AG09309 (cell line): ENCODE data around the gene PRELID3B.

Source experiments
- DNase-seq: peaks from one replicate; pipeline ENCODE4 v3.0.0-alpha.2; 2010; ENCODE audit warnings: low read depth
- H3K4me3 ChIP-seq: 2 replicates; pipeline ENCODE4 v1.5.1; 2011; ENCODE audit warnings: mild to moderate bottlenecking, low read depth, low read length, moderate library complexity; ENCODE audit not compliant: control insufficient read depth
- TF ChIP-seq, protein P1 (sequence below): IDR thresholded peaks from 2 replicates; pipeline ENCODE4 v1.5.1; 2011; ENCODE audit warnings: mild to moderate bottlenecking, low read depth, low read length, inconsistent platforms; ENCODE audit not compliant: insufficient read depth, control insufficient read depth; ENCODE audit errors: missing control alignments

The PRELID3B gene

DNA sequence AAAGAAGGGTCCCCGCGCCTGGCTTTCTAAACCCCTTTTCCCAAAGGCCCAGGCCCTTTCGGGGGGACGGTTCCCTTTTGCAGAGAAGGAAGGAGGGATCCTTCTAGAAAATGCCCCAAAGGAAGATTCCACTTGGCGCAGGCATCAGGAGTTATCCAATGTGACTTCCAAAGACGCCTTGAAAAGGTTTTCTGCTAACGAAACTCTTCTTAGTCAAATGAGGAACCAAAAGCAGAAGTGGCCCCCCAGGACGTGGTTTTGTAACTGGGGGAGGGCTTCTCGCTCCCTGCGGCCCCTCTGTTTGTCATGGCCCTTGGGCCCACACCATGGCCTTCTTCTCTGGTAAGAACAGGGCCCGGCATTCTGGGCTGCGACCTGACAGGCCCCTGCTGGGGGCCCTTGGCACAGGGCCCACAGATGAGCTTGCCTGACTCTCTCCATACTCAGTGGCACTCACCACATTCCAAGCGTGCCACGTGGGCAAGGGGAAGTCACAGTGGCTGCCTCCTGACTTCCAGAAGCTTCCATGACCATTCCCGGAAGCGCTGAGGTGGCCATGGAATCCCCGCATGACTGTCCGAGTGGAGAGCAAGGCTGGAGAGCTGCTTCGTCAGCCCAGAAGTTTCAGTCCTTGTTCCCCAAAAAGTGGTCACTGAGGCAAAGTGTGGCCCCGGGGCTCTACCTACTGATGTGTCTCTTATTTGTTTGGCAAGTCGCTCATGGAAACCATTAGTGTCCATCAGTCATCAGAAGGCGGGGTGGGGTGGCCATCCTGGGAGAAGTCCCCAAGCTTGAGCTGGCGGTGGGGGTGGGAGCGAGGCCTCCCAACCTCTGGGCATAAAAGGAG lies 34.7 kb downstream of the PRELID3B start:
- H3K4me3 ChIP-seq, result no peak overlapping the region
- TF ChIP-seq, protein P1, sequence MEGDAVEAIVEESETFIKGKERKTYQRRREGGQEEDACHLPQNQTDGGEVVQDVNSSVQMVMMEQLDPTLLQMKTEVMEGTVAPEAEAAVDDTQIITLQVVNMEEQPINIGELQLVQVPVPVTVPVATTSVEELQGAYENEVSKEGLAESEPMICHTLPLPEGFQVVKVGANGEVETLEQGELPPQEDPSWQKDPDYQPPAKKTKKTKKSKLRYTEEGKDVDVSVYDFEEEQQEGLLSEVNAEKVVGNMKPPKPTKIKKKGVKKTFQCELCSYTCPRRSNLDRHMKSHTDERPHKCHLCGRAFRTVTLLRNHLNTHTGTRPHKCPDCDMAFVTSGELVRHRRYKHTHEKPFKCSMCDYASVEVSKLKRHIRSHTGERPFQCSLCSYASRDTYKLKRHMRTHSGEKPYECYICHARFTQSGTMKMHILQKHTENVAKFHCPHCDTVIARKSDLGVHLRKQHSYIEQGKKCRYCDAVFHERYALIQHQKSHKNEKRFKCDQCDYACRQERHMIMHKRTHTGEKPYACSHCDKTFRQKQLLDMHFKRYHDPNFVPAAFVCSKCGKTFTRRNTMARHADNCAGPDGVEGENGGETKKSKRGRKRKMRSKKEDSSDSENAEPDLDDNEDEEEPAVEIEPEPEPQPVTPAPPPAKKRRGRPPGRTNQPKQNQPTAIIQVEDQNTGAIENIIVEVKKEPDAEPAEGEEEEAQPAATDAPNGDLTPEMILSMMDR, result no peak
- no peak for DNase-seq

DNA sequence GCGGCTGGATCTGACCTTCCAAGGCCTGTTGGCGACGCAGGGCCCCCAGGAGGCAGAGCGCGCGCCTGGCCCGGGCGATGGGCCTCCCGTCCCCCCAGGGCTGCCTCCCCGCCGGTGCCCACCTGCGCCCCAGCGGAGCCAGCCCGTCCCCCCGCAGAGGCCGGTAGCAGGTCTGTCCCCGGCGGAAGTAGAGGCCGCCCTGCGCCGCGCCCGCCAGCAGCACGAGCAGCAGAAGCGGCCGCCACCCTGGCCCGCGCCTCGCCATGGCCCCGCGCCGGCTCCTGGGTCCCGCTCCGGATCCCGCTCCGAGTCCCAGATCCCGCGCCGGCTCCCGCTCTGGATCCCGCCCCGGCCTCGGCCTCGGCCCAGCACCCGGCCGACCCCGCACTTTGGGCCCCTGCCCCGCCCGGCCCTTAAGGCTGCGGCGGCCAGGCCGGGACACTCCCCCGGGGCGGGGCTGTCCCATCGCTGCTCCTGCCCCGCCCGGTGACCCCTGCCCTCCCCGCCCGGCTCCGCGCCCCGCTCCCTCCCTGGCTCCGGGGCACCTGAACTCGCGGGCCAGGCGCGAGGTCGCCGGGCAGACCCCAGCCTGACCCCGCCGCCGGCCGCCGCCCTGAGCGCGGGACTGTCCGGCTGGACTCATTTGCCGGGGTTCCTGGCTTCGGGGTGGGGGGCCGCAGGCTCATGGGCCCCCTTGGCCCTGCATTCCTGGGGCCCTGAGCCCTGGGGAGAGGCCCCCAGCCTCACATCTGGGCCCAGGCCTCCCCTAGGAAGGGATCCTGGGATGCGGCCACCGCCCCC lies 35.5 kb downstream of the PRELID3B start, which contains the start of gene CTSZ:
TSS of gene CTSZ (minus strand) at position 391 of the 801 bp plus-strand sequence. CDS start at position 265, 126 bp downstream.
- TF ChIP-seq, protein P1, result no peak
- DNase-seq, result no peak
- peak within 1 kb of the TSS; percentile 96 for H3K4me3 ChIP-seq

- DNase-seq, result no peak
- TF ChIP-seq, protein P1, result no peak
- H3K4me3 ChIP-seq, result peak overlapping the region; percentile 96
These were observed 36.3 kb downstream of the PRELID3B start for GRCh38 chr20:59006167-59006863.

GRCh38 chr20:59005523-59006166 lies 36.9 kb downstream of the PRELID3B start:
- TF ChIP-seq, protein P1, result no peak
- peak overlapping the region; percentile 96 for H3K4me3 ChIP-seq

GRCh38 chr20:59004763-59005522 lies 37.6 kb downstream of the PRELID3B start:
- TF ChIP-seq, protein P1, result no peak
- no peak for DNase-seq
- H3K4me3 ChIP-seq, result peak overlapping the region; percentile 96

More at GRCh38 chr20:59005523-59006166, 36.9 kb downstream of the PRELID3B start:
- DNase-seq, result no peak

DNA sequence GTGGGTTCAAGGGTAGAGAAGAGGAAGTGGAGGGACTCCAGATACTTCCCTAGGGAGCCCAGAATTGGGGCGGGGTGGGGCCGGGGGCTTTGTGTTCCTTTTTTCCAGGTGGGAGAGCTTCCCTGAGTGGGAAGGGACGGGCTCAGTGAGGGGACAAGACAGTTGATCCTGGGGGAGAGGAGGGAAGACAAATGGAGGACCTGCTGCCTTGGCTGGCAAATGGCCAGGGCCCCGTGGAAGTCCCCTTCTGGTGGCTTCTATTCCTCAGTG lies 38.2 kb downstream of the PRELID3B start:
- no peak for DNase-seq
- no peak overlapping the region for H3K4me3 ChIP-seq
- TF ChIP-seq, protein P1, result no peak
